MCF 10A (cell line): ENCODE data around the gene DDX42. TPM values are rescaled to one million over a fixed set of nuclear protein-coding genes. Genes with fewer than 3 reads are reported as not detected.

Experiments
- BruUV-seq: library from RNA; stranded (reverse); fragments of 400-500 nt; replicated peaks from 2 replicates; lab custom pipeline; 2021; lab: Mats Ljungman, UMichigan
- CTCF ChIA-PET: fragments of 300-600 bp; sonication (Branson Sonifier 250); formaldehyde crosslinking; extraction: SDS; loops from one replicate; lab custom pipeline; 2021; ENCODE audit warnings: antibody characterized with exemption, inconsistent platforms; lab: Yijun Ruan, JAX
- POLR2A ChIA-PET: fragments of 300-600, 350-650 bp; sonication (Branson Sonifier 250); formaldehyde crosslinking; extraction: SDS; loops from one replicate; lab custom pipeline; 2020; ENCODE audit warnings: antibody characterized with exemption, inconsistent platforms; lab: Yijun Ruan, JAX
- DNase-seq: peaks from one replicate; pipeline ENCODE4 v3.0.0-alpha.2; 2018; ENCODE audit not compliant: unreplicated experiment
- H3K27ac Mint-ChIP-seq: one replicate; pipeline ENCODE4 v1.8.0; 2022; ENCODE audit warnings: mild to moderate bottlenecking, low read depth, mixed read lengths; ENCODE audit not compliant: unreplicated experiment
- H3K27me3 Mint-ChIP-seq: one replicate; pipeline ENCODE4 v1.8.0; 2022; ENCODE audit warnings: mixed read lengths; ENCODE audit not compliant: insufficient read depth, unreplicated experiment
- H3K36me3 Mint-ChIP-seq: one replicate; pipeline ENCODE4 v1.8.0; 2022; ENCODE audit warnings: mild to moderate bottlenecking, moderate library complexity, mixed read lengths; ENCODE audit not compliant: insufficient read depth, unreplicated experiment
- H3K4me1 Mint-ChIP-seq: one replicate; pipeline ENCODE4 v1.8.0; 2022; ENCODE audit warnings: mixed read lengths; ENCODE audit not compliant: insufficient read depth, unreplicated experiment
- H3K4me3 Mint-ChIP-seq: one replicate; pipeline ENCODE4 v1.8.0; 2022; ENCODE audit warnings: mild to moderate bottlenecking, moderate library complexity, mixed read lengths; ENCODE audit not compliant: unreplicated experiment
- H3K9me3 Mint-ChIP-seq: one replicate; pipeline ENCODE4 v1.8.0; 2022; ENCODE audit warnings: mixed read lengths; ENCODE audit not compliant: unreplicated experiment
- intact Hi-C: fragments of 100-400 bp; cut with micrococcal nuclease; formaldehyde crosslinking; loops from 2 replicates; pipeline ENCODE4 v1.14.1; 2022
- total RNA-seq: library from RNA; stranded (reverse); gene quantifications from 2 replicates; pipeline ENCODE4 v1.2.3, GENCODE V29; 2022
- TF ChIP-seq, protein P1 (sequence below): fragments of 200-600 bp; IDR thresholded peaks from one replicate; pipeline ENCODE4 v1.8.0; 2022; ENCODE audit warnings: antibody characterized with exemption, mild to moderate bottlenecking; ENCODE audit not compliant: unreplicated experiment

The DDX42 gene
- total RNA-seq, 1 experiment from 2014 or later: 144 TPM

GRCh38 chr17:63783522-63783921, 9.6 kb downstream of the DDX42 start:
- Mint-ChIP-seq H3K27ac (peak overlapping the region; percentile 81), H3K4me3 (no peak overlapping the region)
- TF ChIP-seq, protein P1, sequence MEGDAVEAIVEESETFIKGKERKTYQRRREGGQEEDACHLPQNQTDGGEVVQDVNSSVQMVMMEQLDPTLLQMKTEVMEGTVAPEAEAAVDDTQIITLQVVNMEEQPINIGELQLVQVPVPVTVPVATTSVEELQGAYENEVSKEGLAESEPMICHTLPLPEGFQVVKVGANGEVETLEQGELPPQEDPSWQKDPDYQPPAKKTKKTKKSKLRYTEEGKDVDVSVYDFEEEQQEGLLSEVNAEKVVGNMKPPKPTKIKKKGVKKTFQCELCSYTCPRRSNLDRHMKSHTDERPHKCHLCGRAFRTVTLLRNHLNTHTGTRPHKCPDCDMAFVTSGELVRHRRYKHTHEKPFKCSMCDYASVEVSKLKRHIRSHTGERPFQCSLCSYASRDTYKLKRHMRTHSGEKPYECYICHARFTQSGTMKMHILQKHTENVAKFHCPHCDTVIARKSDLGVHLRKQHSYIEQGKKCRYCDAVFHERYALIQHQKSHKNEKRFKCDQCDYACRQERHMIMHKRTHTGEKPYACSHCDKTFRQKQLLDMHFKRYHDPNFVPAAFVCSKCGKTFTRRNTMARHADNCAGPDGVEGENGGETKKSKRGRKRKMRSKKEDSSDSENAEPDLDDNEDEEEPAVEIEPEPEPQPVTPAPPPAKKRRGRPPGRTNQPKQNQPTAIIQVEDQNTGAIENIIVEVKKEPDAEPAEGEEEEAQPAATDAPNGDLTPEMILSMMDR: no peak

DNA sequence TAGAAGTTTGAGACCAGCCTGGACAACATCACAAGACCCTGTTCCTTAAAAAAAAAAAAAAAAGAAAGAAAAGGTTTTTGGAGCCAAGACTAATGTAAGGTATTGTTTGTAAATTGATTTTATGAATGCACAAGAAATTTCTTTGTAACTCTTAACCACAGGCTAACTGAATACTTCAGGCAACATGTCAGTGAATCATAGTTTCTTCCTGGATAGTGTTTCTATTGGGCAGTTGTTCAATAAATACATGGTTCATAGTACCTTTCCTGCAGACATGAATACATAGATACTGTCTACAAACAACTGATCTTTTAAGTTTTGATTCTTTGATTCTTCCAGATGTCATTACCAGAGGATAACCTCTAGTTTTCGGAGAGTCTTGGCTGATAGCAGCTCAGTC, 11.6 kb downstream of the DDX42 start:
- TF ChIP-seq, protein P1: no peak
- DNase-seq: peak; percentile 42
- POLR2A ChIA-PET: interaction anchor here (0.6 to 12.7 kb wide), 6 partner anchors 9 to 45 kb away, joined by 3 to 211 read pairs (median 4); partner anchors contain the start of genes CCDC47, DDX42 and STRADA
- BruUV-seq: no TSS peak
- CTCF ChIA-PET: interaction anchor here (0.7 kb wide), 1 partner anchor 315 kb away, joined by 3 read pairs; no protein-coding TSS in a partner anchor
- Mint-ChIP-seq H3K27ac (peak overlapping the region; percentile 42), H3K9me3 (no peaks in the 10 kb centered on the region), H3K36me3 (peaks cover 59% of the 10 kb centered on the region), H3K27me3 (no peaks in the 10 kb centered on the region), H3K4me1 (peaks cover 31% of the 10 kb centered on the region), H3K4me3 (no peak overlapping the region)
- intact Hi-C loops: no loop called here

More at GRCh38 chr17:63783522-63783921, 9.6 kb downstream of the DDX42 start:
- DNase-seq: no peak
- H3K4me1 Mint-ChIP-seq: peaks cover 37% of the 10 kb centered on the region
- BruUV-seq: no TSS peak
- H3K9me3 Mint-ChIP-seq: no peaks in the 10 kb centered on the region
- peaks cover 55% of the 10 kb centered on the region for H3K36me3 Mint-ChIP-seq
- intact Hi-C loops: no loop called here
- no peaks in the 10 kb centered on the region for H3K27me3 Mint-ChIP-seq
- ChIA-PET POLR2A (interaction anchor here (0.6 to 12.7 kb wide), 6 partner anchors 7 to 43 kb away, joined by 3 to 211 read pairs (median 4); partner anchors contain the start of genes CCDC47 and DDX42), CTCF (interaction anchor here (1.4 to 1.5 kb wide), 2 partner anchors 8 to 358 kb away, joined by 4 read pairs; no protein-coding TSS in a partner anchor)

DNA sequence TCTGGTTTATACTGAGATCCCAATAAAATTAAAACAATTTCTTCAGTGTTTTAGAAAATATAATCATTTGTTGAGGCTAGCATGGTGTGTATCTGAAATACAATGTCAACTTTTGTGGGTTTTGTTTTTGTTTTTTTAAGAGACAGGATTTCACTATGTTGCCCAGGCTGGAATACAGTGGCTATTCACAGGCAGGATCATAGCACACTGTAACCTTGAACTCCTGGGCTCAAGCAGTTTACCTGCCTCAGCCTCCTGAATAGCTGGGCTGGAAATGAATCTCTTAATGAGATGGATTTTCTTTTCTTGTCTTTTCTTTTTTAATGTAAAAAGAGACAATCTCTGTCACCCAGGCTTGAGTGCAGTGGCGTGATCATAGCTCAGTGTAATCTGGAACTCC, 12.1 kb downstream of the DDX42 start:
- peaks cover 63% of the 10 kb centered on the region for H3K36me3 Mint-ChIP-seq
- H3K4me3 Mint-ChIP-seq: no peak overlapping the region
- H3K4me1 Mint-ChIP-seq: peaks cover 26% of the 10 kb centered on the region
- peak overlapping the region; percentile 42 for H3K27ac Mint-ChIP-seq
- no peaks in the 10 kb centered on the region for H3K9me3 Mint-ChIP-seq
- CTCF ChIA-PET: interaction anchor here (0.6 to 0.8 kb wide), 2 partner anchors 10 to 206 kb away, joined by 4 to 5 read pairs; no protein-coding TSS in a partner anchor
- no peak for DNase-seq
- TF ChIP-seq, protein P1: no peak
- BruUV-seq: no TSS peak
- intact Hi-C loops: no loop called here
- H3K27me3 Mint-ChIP-seq: no peaks in the 10 kb centered on the region
- POLR2A ChIA-PET: interaction anchor here (0.6 to 12.7 kb wide), 6 partner anchors 10 to 44 kb away, joined by 3 to 211 read pairs (median 4); partner anchors contain the start of genes CCDC47, DDX42 and STRADA

DNA sequence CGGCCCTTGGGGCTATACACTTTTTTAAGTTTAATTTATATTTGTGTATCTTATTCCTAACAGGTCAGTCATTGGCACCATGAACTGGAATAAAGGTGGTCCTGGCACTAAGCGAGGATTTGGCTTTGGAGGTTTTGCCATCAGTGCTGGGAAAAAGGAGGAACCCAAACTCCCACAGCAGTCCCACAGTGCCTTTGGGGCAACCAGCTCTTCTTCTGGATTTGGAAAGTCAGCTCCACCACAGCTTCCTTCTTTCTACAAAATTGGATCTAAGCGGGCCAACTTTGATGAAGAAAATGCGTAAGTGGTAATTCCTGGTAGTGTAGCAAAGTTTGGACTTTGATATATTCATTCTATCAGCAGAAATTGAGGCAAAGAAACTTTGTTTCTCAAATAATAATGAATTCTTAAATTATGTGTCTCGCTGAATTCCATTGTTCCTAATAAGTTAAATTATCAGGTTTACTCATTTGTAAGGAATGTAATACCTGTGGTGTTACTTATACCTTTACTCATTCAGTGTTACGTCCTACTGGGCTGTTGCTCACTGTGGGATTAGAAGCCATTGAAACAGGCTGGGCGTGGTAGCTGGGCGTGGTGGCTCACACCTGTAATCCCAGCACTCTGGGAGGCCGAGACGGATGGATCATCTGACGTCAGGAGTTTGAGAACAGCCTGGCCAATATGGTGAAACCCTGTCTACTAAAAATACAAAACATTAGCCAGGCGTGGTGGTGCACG, 13.2 kb downstream of the DDX42 start:
- peak; percentile 65 for DNase-seq
- Mint-ChIP-seq H3K4me3 (no peak overlapping the region), H3K4me1 (peaks cover 22% of the 10 kb centered on the region), H3K27ac (no peak overlapping the region), H3K9me3 (no peaks in the 10 kb centered on the region), H3K27me3 (no peaks in the 10 kb centered on the region), H3K36me3 (peaks cover 73% of the 10 kb centered on the region)
- TF ChIP-seq, protein P1: no peak
- ChIA-PET CTCF (interaction anchor here (0.6 to 0.8 kb wide), 2 partner anchors 9 to 207 kb away, joined by 4 to 5 read pairs; no protein-coding TSS in a partner anchor), POLR2A (interaction anchor here (0.6 to 12.7 kb wide), 6 partner anchors 11 to 273 kb away, joined by 3 to 211 read pairs (median 4); partner anchors contain the start of genes CCDC47, DDX42 and STRADA)
- BruUV-seq: no TSS peak
- intact Hi-C loops: no loop called here
